Astrocyte (in vitro differentiated cells and primary cell): Measurements from ENCODE around the gene ADAM33.

Experiments used
- EZH2 ChIP-seq: IDR thresholded peaks from 2 replicates; pipeline ENCODE4 v1.6.1; 2012; ENCODE audit warnings: mild to moderate bottlenecking, low read length, inconsistent platforms; ENCODE audit not compliant: insufficient read depth
- TF ChIP-seq, protein P1 (sequence below): IDR thresholded peaks from 2 replicates; pipeline ENCODE4 v1.5.1; 2011; ENCODE audit warnings: low read depth, mild to moderate bottlenecking, inconsistent platforms, low read length, moderate library complexity; ENCODE audit not compliant: insufficient read depth

DNA sequence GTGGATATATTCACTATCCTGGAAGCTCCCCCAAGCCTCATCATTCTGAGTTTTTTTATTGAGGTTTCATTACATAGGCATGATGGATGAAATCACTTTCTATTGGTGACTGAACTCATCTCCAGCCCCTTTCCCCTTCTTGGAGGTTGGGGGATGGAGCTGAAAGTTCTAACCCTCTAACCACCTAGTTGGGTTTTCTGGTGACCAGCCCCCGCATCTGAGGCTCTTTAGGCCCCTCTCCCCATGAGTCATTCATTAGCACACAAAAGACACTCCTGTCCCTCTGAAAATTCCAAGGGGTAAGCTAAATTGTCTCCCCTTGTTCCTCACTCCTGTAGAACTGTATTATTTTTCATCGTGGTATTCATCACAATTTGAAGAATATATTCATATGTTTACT is 51.9 kb downstream of the ADAM33 start:
- TF ChIP-seq, protein P1, sequence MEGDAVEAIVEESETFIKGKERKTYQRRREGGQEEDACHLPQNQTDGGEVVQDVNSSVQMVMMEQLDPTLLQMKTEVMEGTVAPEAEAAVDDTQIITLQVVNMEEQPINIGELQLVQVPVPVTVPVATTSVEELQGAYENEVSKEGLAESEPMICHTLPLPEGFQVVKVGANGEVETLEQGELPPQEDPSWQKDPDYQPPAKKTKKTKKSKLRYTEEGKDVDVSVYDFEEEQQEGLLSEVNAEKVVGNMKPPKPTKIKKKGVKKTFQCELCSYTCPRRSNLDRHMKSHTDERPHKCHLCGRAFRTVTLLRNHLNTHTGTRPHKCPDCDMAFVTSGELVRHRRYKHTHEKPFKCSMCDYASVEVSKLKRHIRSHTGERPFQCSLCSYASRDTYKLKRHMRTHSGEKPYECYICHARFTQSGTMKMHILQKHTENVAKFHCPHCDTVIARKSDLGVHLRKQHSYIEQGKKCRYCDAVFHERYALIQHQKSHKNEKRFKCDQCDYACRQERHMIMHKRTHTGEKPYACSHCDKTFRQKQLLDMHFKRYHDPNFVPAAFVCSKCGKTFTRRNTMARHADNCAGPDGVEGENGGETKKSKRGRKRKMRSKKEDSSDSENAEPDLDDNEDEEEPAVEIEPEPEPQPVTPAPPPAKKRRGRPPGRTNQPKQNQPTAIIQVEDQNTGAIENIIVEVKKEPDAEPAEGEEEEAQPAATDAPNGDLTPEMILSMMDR: no peak
- TF ChIP-seq EZH2: no peak
